GM21515 (cell line): Measurements from ENCODE around the gene KRTAP4-3.
"Not testable (repeated sequence)": the region's sequence is repeated elsewhere in the genome, so short reads cannot be mapped to it uniquely, and the experiment has no call there.

Experiments
- ATAC-seq: cut with Tn5 transposase; IDR thresholded peaks from one replicate; pipeline ENCODE4 v1.9.1; 2021; ENCODE audit not compliant: unreplicated experiment

The KRTAP4-3 gene

GRCh38 chr17:41153856-41154255 lies 14.2 kb downstream of the KRTAP4-3 start:
- ATAC-seq: no peak

GRCh38 chr17:41151525-41151924 lies 16.5 kb downstream of the KRTAP4-3 start:
- ATAC-seq: no peak

GRCh38 chr17:41150026-41150425 lies 18.0 kb downstream of the KRTAP4-3 start:
- ATAC-seq: no peak

GRCh38 chr17:41149652-41149985 lies 18.4 kb downstream of the KRTAP4-3 start, which contains the start of gene KRTAP4-5:
KRTAP4-5 (minus strand) TSS chr17:41149825; CDS start chr17:41149767, 58 bp downstream.
- ATAC-seq: no peak

GRCh38 chr17:41148971-41149651 lies 18.9 kb downstream of the KRTAP4-3 start:
- ATAC-seq: not testable (repeated sequence)

- ATAC-seq: no peak
Measured at GRCh38 chr17:41147531-41148204, 20.4 kb downstream of the KRTAP4-3 start.

GRCh38 chr17:41145261-41145660 lies 22.8 kb downstream of the KRTAP4-3 start:
- no peak for ATAC-seq

- ATAC-seq: no peak
Measured at GRCh38 chr17:41144846-41145245, 23.2 kb downstream of the KRTAP4-3 start.

GRCh38 chr17:41141361-41141760 lies 26.7 kb downstream of the KRTAP4-3 start:
- no peak for ATAC-seq

- ATAC-seq: no peak
Measured at GRCh38 chr17:41140360-41141131, 27.5 kb downstream of the KRTAP4-3 start, which contains the start of gene KRTAP4-6. KRTAP4-6 (minus strand) TSS chr17:41140544; CDS start chr17:41140487, 57 bp downstream.

- not testable (repeated sequence) for ATAC-seq
Measured at GRCh38 chr17:41139865-41140264, 28.2 kb downstream of the KRTAP4-3 start.

- no peak for ATAC-seq
Measured at GRCh38 chr17:41133880-41134735, 33.9 kb downstream of the KRTAP4-3 start.

- ATAC-seq: no peak
Measured at GRCh38 chr17:41131979-41132378, 36.0 kb downstream of the KRTAP4-3 start.

- ATAC-seq: no peak
Measured at GRCh38 chr17:41127371-41127770, 40.6 kb downstream of the KRTAP4-3 start.

GRCh38 chr17:41126412-41126811 lies 41.6 kb downstream of the KRTAP4-3 start:
- ATAC-seq: no peak

GRCh38 chr17:41125064-41125463 lies 43.0 kb downstream of the KRTAP4-3 start:
- ATAC-seq: no peak

- ATAC-seq: not testable (repeated sequence)
Measured at GRCh38 chr17:41123991-41124371, 44.0 kb downstream of the KRTAP4-3 start, which contains the start of gene KRTAP4-12. KRTAP4-12 (minus strand) TSS chr17:41124182; CDS start chr17:41124122, 60 bp downstream.

GRCh38 chr17:41123292-41123990 lies 44.6 kb downstream of the KRTAP4-3 start:
- ATAC-seq: not testable (repeated sequence)

- no peak for ATAC-seq
Measured at GRCh38 chr17:41121742-41122141, 46.3 kb downstream of the KRTAP4-3 start.
